Psoas muscle (tissue), 8 donors: ENCODE results near the gene MTG1. TPM values are rescaled to one million over a fixed set of nuclear protein-coding genes. Genes with fewer than 3 reads are reported as not detected.

Experiments
- ATAC-seq, 4 donors: fragments of 200-7000 bp; cut with Tn5 transposase; one replicate each; pipeline ENCODE4 v1.9.1; 2020; ENCODE audit warnings: moderate library complexity in 3 of 4, mild to moderate bottlenecking in 2 of 4
- DNase-seq, 2 donors: peaks; one replicate each; pipeline ENCODE4 v3.0.0-alpha.2; 2020
- H3K27ac ChIP-seq: fragments of 200-600 bp; one replicate; pipeline ENCODE4 v1.8.0; 2022
- H3K27me3 ChIP-seq, 3 donors: fragments of 200-600 bp in 1 of 3; one replicate each; pipeline versions ENCODE4 v1.6.1 to v1.8.0; 2013 to 2022; ENCODE audit warnings: low read length in 2 of 3, mild to moderate bottlenecking in 2 of 3, moderate library complexity in 1 of 3; ENCODE audit not compliant: insufficient read depth in 3 of 3
- H3K36me3 ChIP-seq, 2 donors: fragments of 200-600 bp in 1 of 2; one replicate each; pipeline versions ENCODE4 v1.6.1 to v1.8.0; 2013 to 2022; ENCODE audit warnings: low read depth in 1 of 2, mild to moderate bottlenecking in 1 of 2, moderate library complexity in 1 of 2; ENCODE audit not compliant: insufficient read depth in 1 of 2
- H3K4me1 ChIP-seq: fragments of 200-600 bp; one replicate; pipeline ENCODE4 v1.8.0; 2022
- H3K4me3 ChIP-seq: fragments of 200-600 bp; one replicate; pipeline ENCODE4 v1.8.0; 2022; ENCODE audit warnings: mild to moderate bottlenecking
- H3K9me3 ChIP-seq: fragments of 200-600 bp; one replicate; pipeline ENCODE4 v1.8.0; 2022
- CTCF ChIP-seq: fragments of 200-600 bp; IDR thresholded peaks from one replicate; pipeline ENCODE4 v1.8.0; 2022; ENCODE audit warnings: antibody characterized with exemption
- WGBS, 3 donors: extraction: QIAGEN DNeasy Blood & Tissue Kit; methylation state at CpG; one replicate each; pipeline versions ENCODE4 v1.1.6 to v1.1.7; 2013; 5-methylcytosine and 5-hydroxymethylcytosine counted together
- intact Hi-C, 2 donors: fragments of 100-400 bp; cut with DNase I; formaldehyde crosslinking; loops; one replicate each; pipeline versions ENCODE4 v1.11.0 to v1.14.2; 2022
- polyA plus RNA-seq, 3 donors: library from polyadenylated mRNA; stranded (reverse); fragments of 200-250 nt; gene quantifications; one replicate each; pipeline ENCODE4 v1.2.3, GENCODE V29; 2013
- total RNA-seq, 4 donors: library from RNA; stranded (reverse); fragmentation: NEBNext Ultra II Directional in 2 of 4; extraction: Animal tissue kit (Norgen Biotek cat#: 25700) in 2 of 4; gene quantifications; one replicate each; pipeline versions ENCODE4 v1.2.1 to v1.2.4, GENCODE V29; 2021 to 2023
- donor health status: healthy with polysubstance abuse.
- donor health status: DM: no; HTN: no; CAD: no; lungs with moderate emphysema.
- donor health status: Bipolar disorder and iron deficiency.
- donor health status: healthy.
- donor health status: DM: yes; HTN: yes; CAD: no.
- donor health status: DM: no; HTN: no; CAD: no.
- donor health status: DM: no; HTN: no; CAD: no.
- donor health status: DM: yes; HTN: yes; CAD: no.

Gene MTG1
- total and polyA plus RNA-seq, 7 donors: 22.7 to 67.1 (median 31.5) TPM

GRCh38 chr10:133451346-133451745 is 57.4 kb downstream of the MTG1 start:
- 61 to 71% (median 63%) methylated on average over 4 of the region's 4 CpGs for WGBS, 3 donors
- TF ChIP-seq CTCF: no peak
- Histone ChIP-seq H3K4me3 (no peak overlapping the region), H3K27ac (no peak overlapping the region), H3K27me3 (no peaks in the 10 kb centered on the region), H3K4me1 (no peaks in the 10 kb centered on the region), H3K9me3 (peaks cover 36% of the 10 kb centered on the region), H3K36me3 (no peaks in the 10 kb centered on the region)
- intact Hi-C loops: no loop called here
- ATAC-seq (no peak), DNase-seq (no peak)

- Histone ChIP-seq H3K4me3 (no peak overlapping the region), H3K9me3 (peaks cover 25% of the 10 kb centered on the region), H3K4me1 (no peaks in the 10 kb centered on the region), H3K27me3 (no peaks in the 10 kb centered on the region), H3K27ac (no peak overlapping the region), H3K36me3 (no peaks in the 10 kb centered on the region)
- intact Hi-C loops: no loop called here
- WGBS, 3 donors: 81 to 86% (median 84%) methylated on average over 4 of the region's 4 CpGs
- no peak for TF ChIP-seq CTCF
- no peak for ATAC-seq
- no peak for DNase-seq
Observed at GRCh38 chr10:133452453-133452852, 58.5 kb downstream of the MTG1 start.

- no peak within 1 kb of the TSS for H3K4me3 ChIP-seq
- ATAC-seq (no peak), DNase-seq (no peak)
- H3K36me3 ChIP-seq: no peaks in the 10 kb centered on the region
- WGBS, 3 donors: 81 to 87% (median 85%) methylated on average over 11 of the region's 11 CpGs
- no peaks in the 10 kb centered on the region for H3K27me3 ChIP-seq
- peaks cover 13% of the 10 kb centered on the region for H3K9me3 ChIP-seq
- TF ChIP-seq CTCF: no peak
- H3K4me1 ChIP-seq: no peaks in the 10 kb centered on the region
- H3K27ac ChIP-seq: no peak within 1 kb of the TSS
- intact Hi-C loops: no loop called here
Observed at GRCh38 chr10:133453516-133454203, 59.7 kb downstream of the MTG1 start, which contains the start of gene SCART1. SCART1 (plus strand) TSS chr10:133453945; CDS start chr10:133453998, 53 bp downstream.

GRCh38 chr10:133454204-133454893 is 60.4 kb downstream of the MTG1 start:
- DNase-seq (peak in 1 of 2 donors; percentile 43), ATAC-seq (no peak)
- intact Hi-C loops: no loop called here
- no peak for TF ChIP-seq CTCF
- Histone ChIP-seq H3K27ac (no peak overlapping the region), H3K27me3 (peaks cover 0 to 2% (median 0%) of the 10 kb centered on the region in 3 donors), H3K4me1 (no peaks in the 10 kb centered on the region), H3K36me3 (no peaks in the 10 kb centered on the region), H3K4me3 (no peak overlapping the region), H3K9me3 (peaks cover 6% of the 10 kb centered on the region)
- 82 to 88% (median 86%) methylated on average over 10 of the region's 10 CpGs for WGBS, 3 donors
